ENCODE measurements around the gene KDM4B. TPM values are rescaled to one million over a fixed set of nuclear protein-coding genes. Genes with fewer than 3 reads are reported as not detected.

The KDM4B gene
- total and polyA plus RNA-seq, 9 of the 15 experiments (the other 6 are each of a cell fraction or from before 2014, with no cell fraction given) = 0.21 to 29.9 (median 7.3) TPM

GRCh38 chr19:5109560-5109959 lies 140.6 kb downstream of the KDM4B start:
- no peak overlapping the region for H3K4me3 ChIP-seq
- TF ChIP-seq RAD21 (CRISPR knock-in tag; conservative IDR thresholded peaks at IDR 0.05 in 1 of 2, IDR thresholded peaks at IDR 0.05 in 1 of 2) = 0 out of 4 replicates have a peak, but pooled peaks of 1 of the 2 experiments have one; percentile 15
- TF ChIP-seq MIER1 (IDR thresholded peaks at IDR 0.05; ENCODE audit: low read depth) = no peak
- TF ChIP-seq CTCF (IDR thresholded peaks at IDR 0.05 in 2 of 3, conservative IDR thresholded peaks at IDR 0.05 in 1 of 3; ENCODE audit: insufficient read depth in 2 of 3, low read depth in 1 of 3, low read length in 3 of 3) = peak in 2 of 3 experiments; percentile 14 to 36; a peak in 2 of 6 replicates
- TF ChIP-seq RBM39 (optimal IDR thresholded peaks at IDR 0.05; ENCODE audit: low read depth, low read length) = no peak
- TF ChIP-seq TFAP4 (CRISPR knock-in tag; IDR thresholded peaks at IDR 0.05; ENCODE audit: borderline replicate concordance) = no peak
- TF ChIP-seq ZNF124 (CRISPR knock-in tag; IDR thresholded peaks at IDR 0.05) = no peak
- 0 out of 2 replicates have a peak, but pooled peaks have one; percentile 20 for TF ChIP-seq POLR2G (IDR thresholded peaks at IDR 0.05; ENCODE audit: low read depth, low read length)
- H3K27me3 ChIP-seq (ENCODE audit: control insufficient read depth in 2 of 2, insufficient read depth in 2 of 2, low read length in 2 of 2) = no peaks in the 10 kb centered on the region
- peak; percentile 54; the same call in 2 of the 3 replicates for ATAC-seq
- H3K9me1 ChIP-seq (ENCODE audit: control insufficient read depth, insufficient read depth, low read length) = no peaks in the 10 kb centered on the region
- DNase-seq (ENCODE audit: extremely low read depth in 1 of 4, low spot score in 3 of 4) = no peak
- no peak overlapping the region for H3K27ac ChIP-seq (ENCODE audit: extremely low read depth, low read depth, low read length)
- no TSS peak for BruUV-seq (replicated peaks)
- no peak overlapping the region for H3K4me2 ChIP-seq (ENCODE audit: insufficient read depth, low read length)
- H3K79me2 ChIP-seq (ENCODE audit: control insufficient read depth, insufficient read depth, low read length) = no peaks in the 10 kb centered on the region
- H2AFZ ChIP-seq (ENCODE audit: low read depth, low read length) = no peak overlapping the region
- in situ Hi-C loops (cut with MboI) = no loop called here
- no peak overlapping the region for H3K9ac ChIP-seq (ENCODE audit: insufficient read depth in 1 of 2, low read depth in 2 of 2, low read length in 2 of 2)
- WGBS (ENCODE audit: insufficient coverage, low coverage, missing lambda C conversion rate) = 78% methylated on average over 14 of the region's 17 CpGs
- intact Hi-C loops (cut with micrococcal nuclease) = no loop called here
- H3K9me3 ChIP-seq (replicated peaks; ENCODE audit: control insufficient read depth, insufficient read depth, low read depth, low read length) = no peaks in the 10 kb centered on the region
- H4K20me1 ChIP-seq (replicated peaks; ENCODE audit: control insufficient read depth, insufficient read depth, low read length) = 0 out of 2 replicates have a peak, but pooled peaks cover 3% of the 10 kb centered on the region
- no peak for FAIRE-seq
- H3K4me1 ChIP-seq (replicated peaks in 1 of 2; ENCODE audit: control insufficient read depth in 2 of 2, insufficient read depth in 2 of 2, low read length in 2 of 2) = peaks cover 0 to 18% of the 10 kb centered on the region in 2 experiments; a peak in 2 of 5 replicates
- peaks cover 23% of the 10 kb centered on the region; the same call in 1 of the 3 replicates for H3K36me3 ChIP-seq (ENCODE audit: control insufficient read depth, insufficient read depth, low read length)
- POLR2A ChIA-PET = interaction anchor here (0.8 to 1.5 kb wide), 2 partner anchors 17 to 384 kb away, joined by 3 read pairs; no protein-coding TSS in a partner anchor
- CTCF ChIA-PET (ENCODE audit: low intra/inter-chr PET ratio) = no interaction called here
